DND-41 (cell line): ENCODE data around the gene ADPGK.

Source experiments
- ATAC-seq: fragments of 200-7000 bp; cut with Tn5 transposase; 3 replicates; pipeline ENCODE4 v1.9.1; 2021; ENCODE audit warnings: low read depth; ENCODE audit not compliant: insufficient read depth
- DNase-seq: peaks from one replicate; pipeline ENCODE4 v3.0.0-alpha.2; 2020
- H2AFZ ChIP-seq: 2 replicates; pipeline ENCODE4 v1.6.0; 2012; ENCODE audit warnings: low read depth, low read length
- H3K27ac ChIP-seq: 2 replicates; pipeline ENCODE4 v1.5.1; 2012; ENCODE audit warnings: low read length, inconsistent platforms
- H3K27me3 ChIP-seq: fragments of 200-600 bp; sonication (generic); 2 replicates; pipeline ENCODE4 v1.6.0; 2012; ENCODE audit warnings: low read length, mild to moderate bottlenecking, inconsistent platforms; ENCODE audit not compliant: insufficient read depth, poor library complexity
- H3K36me3 ChIP-seq: 2 replicates; pipeline ENCODE4 v1.5.1; 2012; ENCODE audit warnings: low read length, inconsistent platforms; ENCODE audit not compliant: insufficient read depth
- H3K4me1 ChIP-seq: 2 replicates; pipeline ENCODE4 v1.5.1; 2012; ENCODE audit warnings: mild to moderate bottlenecking, low read length; ENCODE audit not compliant: insufficient read depth
- H3K4me2 ChIP-seq: 2 replicates; pipeline ENCODE4 v1.6.0; 2012; ENCODE audit warnings: mild to moderate bottlenecking, moderate library complexity, low read length, inconsistent platforms; ENCODE audit not compliant: insufficient read depth
- H3K4me3 ChIP-seq, 2 experiments: fragments of 200-600 bp in 1 of 2; shearing (Covaris generic) in 1 of 2; 2 replicates each; pipeline ENCODE4 v1.5.1; 2012 to 2016; ENCODE audit warnings: inconsistent platforms in 2 of 2, low read length in 2 of 2, mild to moderate bottlenecking in 2 of 2, low read depth in 1 of 2, moderate library complexity in 1 of 2
- H3K79me2 ChIP-seq: 2 replicates; pipeline ENCODE4 v1.6.0; 2012; ENCODE audit warnings: low read length, inconsistent platforms; ENCODE audit not compliant: insufficient read depth
- H3K9ac ChIP-seq: 2 replicates; pipeline ENCODE4 v1.6.0; 2012; ENCODE audit warnings: low read depth, mild to moderate bottlenecking, inconsistent platforms, low read length, moderate library complexity
- H3K9me3 ChIP-seq: 2 replicates; pipeline ENCODE4 v1.5.1; 2012; ENCODE audit warnings: low read length, moderate library complexity, mild to moderate bottlenecking, inconsistent platforms; ENCODE audit not compliant: insufficient read depth, severe bottlenecking
- H4K20me1 ChIP-seq: 2 replicates; pipeline ENCODE4 v1.6.0; 2012; ENCODE audit warnings: low read length; ENCODE audit not compliant: insufficient read depth
- CTCF ChIP-seq: IDR thresholded peaks from 2 replicates; pipeline ENCODE4 v1.5.1; 2012; ENCODE audit warnings: borderline replicate concordance, low read length, moderate library complexity, mild to moderate bottlenecking; ENCODE audit not compliant: poor library complexity, severe bottlenecking; ENCODE audit errors: extremely low read depth
- EZH2 ChIP-seq: IDR thresholded peaks from 3 replicates; pipeline ENCODE4 v1.6.1; 2012; ENCODE audit warnings: borderline replicate concordance, low read depth, mild to moderate bottlenecking, moderate library complexity, low read length, inconsistent platforms; ENCODE audit not compliant: severe bottlenecking

Gene ADPGK

GRCh38 chr15:72740219-72740618 lies 43.3 kb downstream of the ADPGK start:
- peak; percentile 93 for ATAC-seq
- peaks cover 28% of the 10 kb centered on the region for H3K4me1 ChIP-seq
- H3K36me3 ChIP-seq, result peaks cover 23% of the 10 kb centered on the region
- TF ChIP-seq EZH2 (no peak), CTCF (no peak)
- no peaks in the 10 kb centered on the region for H4K20me1 ChIP-seq
- no peaks in the 10 kb centered on the region for H3K79me2 ChIP-seq
- peak overlapping the region; percentile 61 for H3K4me2 ChIP-seq
- peak overlapping the region; percentile 49 for H3K9ac ChIP-seq
- peak overlapping the region; percentile 81 for H3K27ac ChIP-seq
- H2AFZ ChIP-seq, result peak overlapping the region; percentile 49
- DNase-seq, result no peak
- H3K9me3 ChIP-seq, result no peaks in the 10 kb centered on the region
- peak overlapping the region in 1 of 2 experiments; percentile 35; a peak in 3 of 4 replicates for H3K4me3 ChIP-seq
- H3K27me3 ChIP-seq, result no peaks in the 10 kb centered on the region

DNA sequence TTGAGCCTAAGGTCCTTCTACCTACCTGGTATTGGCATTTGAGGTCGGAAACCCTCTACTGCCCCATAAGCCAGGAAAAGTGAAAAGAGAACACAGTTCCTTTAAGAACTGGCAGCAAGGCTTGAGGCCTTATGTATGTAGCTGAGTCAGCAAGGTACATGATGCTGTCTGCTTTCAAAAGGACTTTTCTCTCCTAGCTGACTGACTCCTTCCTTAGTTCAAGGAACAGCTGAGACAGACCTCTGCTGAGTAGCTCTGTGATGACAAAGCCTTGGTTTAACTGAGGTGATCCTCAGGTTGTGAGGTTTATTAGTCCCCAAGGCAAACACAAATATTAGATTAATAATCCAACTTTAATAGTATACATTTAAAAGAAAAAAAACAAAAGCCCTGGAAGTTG lies 45.8 kb downstream of the ADPGK start:
- no peak overlapping the region for H2AFZ ChIP-seq
- no peak overlapping the region for H3K4me2 ChIP-seq
- peak overlapping the region; percentile 4; the same call in 1 of the 2 replicates for H3K27ac ChIP-seq
- peaks cover 28% of the 10 kb centered on the region for H3K4me1 ChIP-seq
- H3K79me2 ChIP-seq, result no peaks in the 10 kb centered on the region
- TF ChIP-seq EZH2 (no peak), CTCF (no peak)
- H3K4me3 ChIP-seq, result no peak overlapping the region
- H3K9ac ChIP-seq, result no peak overlapping the region
- H3K27me3 ChIP-seq, result no peaks in the 10 kb centered on the region
- no peak for DNase-seq
- no peaks in the 10 kb centered on the region for H4K20me1 ChIP-seq
- ATAC-seq, result no peak
- no peaks in the 10 kb centered on the region for H3K9me3 ChIP-seq
- H3K36me3 ChIP-seq, result peaks cover 26% of the 10 kb centered on the region

DNA sequence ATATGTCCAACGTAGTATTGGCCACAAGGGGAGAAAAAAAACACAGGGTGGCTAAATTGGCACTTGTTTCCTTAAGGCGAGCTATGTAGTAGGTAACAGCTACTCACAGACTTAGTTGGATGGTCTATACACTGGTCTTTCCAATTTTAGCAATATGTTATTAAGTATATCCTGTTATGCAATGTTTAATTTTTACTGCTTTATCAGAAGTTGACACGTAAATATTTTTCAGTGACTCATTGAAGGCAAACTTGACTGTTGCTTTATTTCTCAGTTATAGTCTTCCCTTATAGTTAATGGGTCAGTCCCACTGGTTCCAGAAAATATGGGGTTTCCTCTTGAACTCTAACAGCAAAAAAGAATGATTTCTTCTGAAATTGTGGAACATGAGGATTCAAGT lies 46.5 kb downstream of the ADPGK start:
- Histone ChIP-seq H2AFZ (no peak overlapping the region), H3K9ac (no peak overlapping the region), H3K36me3 (peaks cover 26% of the 10 kb centered on the region), H3K4me1 (peaks cover 28% of the 10 kb centered on the region), H3K79me2 (no peaks in the 10 kb centered on the region), H3K27ac (no peak overlapping the region), H4K20me1 (no peaks in the 10 kb centered on the region), H3K4me3 (no peak overlapping the region), H3K4me2 (no peak overlapping the region), H3K9me3 (no peaks in the 10 kb centered on the region), H3K27me3 (no peaks in the 10 kb centered on the region)
- DNase-seq (no peak), ATAC-seq (no peak)
- no peak for TF ChIP-seq EZH2
- no peak for TF ChIP-seq CTCF

- Histone ChIP-seq H3K36me3 (peaks cover 33% of the 10 kb centered on the region), H3K4me3 (no peak overlapping the region)
- no peak for DNase-seq
Observed at GRCh38 chr15:72735111-72735510, 48.4 kb downstream of the ADPGK start.

More at GRCh38 chr15:72735111-72735510, 48.4 kb downstream of the ADPGK start:
- TF ChIP-seq CTCF (no peak), EZH2 (no peak)
- H2AFZ ChIP-seq, result no peak overlapping the region
- no peaks in the 10 kb centered on the region for H4K20me1 ChIP-seq
- peaks cover 13% of the 10 kb centered on the region for H3K4me1 ChIP-seq
- no peak overlapping the region for H3K4me2 ChIP-seq
- H3K27me3 ChIP-seq, result no peaks in the 10 kb centered on the region
- H3K27ac ChIP-seq, result no peak overlapping the region
- H3K9ac ChIP-seq, result no peak overlapping the region
- no peaks in the 10 kb centered on the region for H3K9me3 ChIP-seq
- no peaks in the 10 kb centered on the region for H3K79me2 ChIP-seq
- ATAC-seq, result no peak
